GM19397 (cell line): ENCODE measurements around the gene ZDHHC14.

Source experiments
- ATAC-seq: cut with Tn5 transposase; IDR thresholded peaks from one replicate; pipeline ENCODE4 v1.9.1; 2021; ENCODE audit warnings: mild to moderate bottlenecking, moderate library complexity; ENCODE audit not compliant: unreplicated experiment

The ZDHHC14 gene

GRCh38 chr6:157635388-157636244 is 254.6 kb downstream of the ZDHHC14 start:
- ATAC-seq: no peak

DNA sequence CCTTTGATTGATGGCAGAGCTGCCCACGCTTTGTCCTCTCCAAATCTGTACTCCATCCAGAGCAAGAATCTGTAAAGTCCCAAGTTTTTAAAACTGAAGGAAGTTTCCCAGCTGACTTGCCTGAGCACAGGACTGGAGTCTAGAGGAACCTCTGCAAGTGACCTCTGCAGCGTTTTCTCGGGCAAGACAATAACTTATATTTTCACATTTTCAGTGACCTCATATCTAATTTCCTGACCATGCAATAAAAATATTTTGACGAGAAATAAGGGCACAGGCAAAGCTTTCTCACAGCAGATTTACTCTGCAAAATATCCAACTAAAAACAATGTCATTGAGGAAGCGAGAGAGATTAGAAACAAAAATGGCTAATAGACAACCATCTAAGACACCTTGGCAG is 256.5 kb downstream of the ZDHHC14 start:
- ATAC-seq: no peak

DNA sequence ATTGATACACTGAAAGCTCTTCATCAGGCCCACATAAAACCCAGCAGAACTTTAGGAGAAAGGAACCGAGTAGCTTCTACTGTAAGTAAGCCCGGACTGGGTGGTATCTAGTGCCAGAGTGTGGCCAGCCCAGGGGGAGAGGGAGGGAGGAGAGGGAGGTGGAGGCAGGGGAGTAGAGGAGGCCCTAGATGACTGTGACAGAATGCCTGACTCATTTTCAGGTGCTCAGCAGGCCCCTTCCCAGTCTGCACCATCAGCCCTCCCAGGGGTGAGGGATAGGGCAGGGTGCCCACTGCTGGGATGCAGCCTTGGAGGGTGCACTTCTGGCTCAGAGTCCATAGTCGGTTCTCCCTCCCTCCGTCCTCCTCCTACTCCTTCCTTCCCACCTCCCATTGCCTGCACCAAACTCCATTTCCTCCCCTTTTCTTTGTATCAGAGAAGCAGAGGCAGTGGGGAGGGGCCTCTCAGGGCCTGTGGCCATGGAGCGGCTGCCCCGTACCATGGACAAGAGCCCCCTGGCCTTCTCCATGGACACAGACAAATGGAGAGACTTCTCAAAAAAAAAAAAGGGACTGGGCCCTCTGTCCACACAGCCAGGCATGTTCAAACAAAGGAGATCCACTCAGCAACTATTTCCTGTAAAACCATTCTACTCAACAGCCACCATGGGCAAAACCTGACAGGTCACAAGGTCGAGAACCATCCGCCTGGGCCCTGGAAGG is 257.1 kb downstream of the ZDHHC14 start:
- ATAC-seq: no peak

GRCh38 chr6:157638779-157639178 is 257.8 kb downstream of the ZDHHC14 start:
- no peak for ATAC-seq

DNA sequence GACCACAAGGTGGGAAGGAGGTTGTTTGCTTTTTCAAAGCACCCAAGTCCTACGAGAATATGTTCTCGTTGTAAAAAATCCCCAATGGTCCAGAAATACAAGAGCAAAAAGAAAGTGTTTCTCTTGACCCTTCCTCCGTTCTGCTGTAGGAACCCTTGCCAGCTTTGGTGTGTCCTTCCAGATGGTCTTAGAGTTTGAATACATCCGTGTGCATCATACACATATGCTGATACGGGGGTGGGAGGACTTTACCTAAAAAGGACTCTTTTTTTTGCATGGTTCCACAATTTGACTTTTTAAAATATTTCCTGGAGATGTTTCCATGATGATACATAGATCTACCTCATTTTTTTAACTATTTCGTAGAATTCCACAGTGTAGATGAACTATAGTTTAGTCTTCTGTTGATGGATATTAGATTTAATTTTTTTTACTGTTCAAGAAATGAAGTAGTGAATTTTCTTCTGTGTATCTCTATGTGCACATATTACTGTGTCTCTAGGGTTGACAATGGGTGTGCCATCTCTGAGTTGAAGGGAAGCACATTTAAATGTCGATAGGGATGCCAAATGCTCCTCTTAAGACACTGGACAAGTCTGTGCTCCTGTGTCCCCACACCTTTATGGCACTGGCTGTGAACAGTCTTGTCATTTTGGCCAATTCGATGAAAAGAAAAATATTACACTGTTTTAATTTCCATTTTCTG is 259.9 kb downstream of the ZDHHC14 start:
- ATAC-seq: no peak

- ATAC-seq: no peak
These were observed 260.8 kb downstream of the ZDHHC14 start for GRCh38 chr6:157641837-157642236.

DNA sequence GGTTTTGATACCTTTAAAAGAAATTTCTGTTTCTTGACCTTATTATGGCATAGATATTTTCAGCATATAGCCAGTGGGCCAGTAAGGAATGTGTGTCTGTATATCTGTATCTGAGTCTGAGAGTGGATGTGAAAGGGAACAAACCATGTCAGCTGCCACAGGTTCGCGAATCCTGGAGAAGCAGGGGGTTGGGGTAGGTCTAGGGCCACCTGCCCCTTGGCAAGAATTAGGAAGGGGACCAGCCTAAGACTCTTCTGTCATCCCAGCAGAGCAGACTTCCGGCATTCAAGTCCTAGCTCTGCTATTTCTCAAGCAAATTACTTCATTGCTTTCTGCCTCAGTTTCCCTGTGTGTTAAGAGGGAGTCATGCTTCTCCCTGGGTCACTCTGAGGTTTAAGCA is 261.7 kb downstream of the ZDHHC14 start:
- no peak for ATAC-seq

DNA sequence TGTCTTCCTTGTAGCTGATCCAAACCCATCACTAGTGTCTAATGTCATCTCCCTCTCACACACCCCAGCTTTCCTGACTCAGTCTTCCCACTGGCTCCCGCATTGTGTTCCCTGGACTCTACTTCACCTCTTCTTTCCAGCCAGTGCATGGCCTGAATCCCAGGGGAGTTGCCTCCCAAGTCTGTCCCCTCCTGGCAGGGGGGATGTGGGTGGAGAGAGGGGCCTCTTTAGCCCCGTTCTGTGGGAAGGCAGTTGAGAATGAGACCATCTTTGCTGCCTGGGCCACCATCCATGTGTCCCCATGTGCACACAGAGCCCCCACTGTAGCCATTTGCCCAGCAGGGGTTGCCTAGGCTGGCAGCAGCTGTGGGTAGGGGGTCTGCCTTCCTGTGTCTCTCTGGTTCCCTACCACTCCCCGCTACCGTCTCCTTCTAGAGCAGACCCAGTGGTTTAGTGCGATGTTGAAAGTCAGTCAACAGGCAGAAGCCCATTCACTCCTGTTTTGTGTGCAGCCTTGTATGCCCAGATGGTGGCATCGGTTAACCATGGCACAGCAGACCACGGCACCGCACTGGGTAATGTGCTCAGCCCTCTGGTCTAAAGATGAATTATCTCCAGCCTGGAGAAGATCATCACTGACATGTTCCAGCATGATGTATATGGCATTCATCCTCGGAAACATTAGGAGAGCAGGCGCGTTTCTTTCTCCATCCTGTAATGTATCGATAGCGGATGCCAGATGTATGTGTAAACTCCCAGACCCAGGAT is 263.2 kb downstream of the ZDHHC14 start:
- ATAC-seq: no peak

- no peak for ATAC-seq
These were observed 264.3 kb downstream of the ZDHHC14 start for GRCh38 chr6:157645201-157645795.

DNA sequence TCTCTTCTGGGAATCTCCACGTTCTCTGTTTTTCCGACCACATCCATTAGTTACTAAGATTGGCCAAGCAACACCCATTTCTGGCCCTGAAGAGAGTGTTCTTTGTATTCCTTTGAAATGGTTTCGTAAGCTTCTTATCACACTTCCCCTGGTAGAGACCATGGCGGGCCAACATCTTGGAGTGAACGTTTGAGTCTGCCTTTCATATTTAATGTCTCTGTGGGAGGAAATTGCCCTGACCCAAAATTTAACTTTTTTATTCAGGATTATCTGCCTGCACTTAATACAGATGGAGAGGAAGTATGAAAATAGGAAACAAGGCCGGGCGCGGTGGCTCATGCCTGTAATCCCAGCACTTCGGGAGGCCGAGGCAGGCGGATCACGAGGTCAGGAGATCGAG is 265.0 kb downstream of the ZDHHC14 start:
- no peak for ATAC-seq

GRCh38 chr6:157647261-157647915 is 266.4 kb downstream of the ZDHHC14 start:
- ATAC-seq: no peak

DNA sequence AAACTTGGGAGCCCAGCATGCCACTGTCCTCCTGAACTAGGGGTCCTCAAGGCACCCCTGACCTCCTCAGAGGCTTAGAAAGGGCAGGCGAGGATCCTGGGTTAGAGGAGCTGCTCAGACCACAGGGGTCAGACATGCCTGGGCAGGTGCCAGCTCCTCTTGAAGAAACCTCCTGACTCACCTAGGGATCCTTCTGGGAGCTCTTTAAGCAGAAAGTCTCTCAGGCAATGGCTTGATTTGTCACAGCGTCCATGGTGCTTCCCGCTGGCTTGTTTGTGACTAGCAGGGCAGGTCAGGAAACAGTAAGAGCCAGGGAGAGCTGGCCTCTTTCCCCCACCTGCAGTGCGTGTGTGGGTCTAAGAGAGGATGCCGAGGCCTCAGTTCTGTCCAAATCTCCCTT is 267.6 kb downstream of the ZDHHC14 start:
- ATAC-seq: no peak

DNA sequence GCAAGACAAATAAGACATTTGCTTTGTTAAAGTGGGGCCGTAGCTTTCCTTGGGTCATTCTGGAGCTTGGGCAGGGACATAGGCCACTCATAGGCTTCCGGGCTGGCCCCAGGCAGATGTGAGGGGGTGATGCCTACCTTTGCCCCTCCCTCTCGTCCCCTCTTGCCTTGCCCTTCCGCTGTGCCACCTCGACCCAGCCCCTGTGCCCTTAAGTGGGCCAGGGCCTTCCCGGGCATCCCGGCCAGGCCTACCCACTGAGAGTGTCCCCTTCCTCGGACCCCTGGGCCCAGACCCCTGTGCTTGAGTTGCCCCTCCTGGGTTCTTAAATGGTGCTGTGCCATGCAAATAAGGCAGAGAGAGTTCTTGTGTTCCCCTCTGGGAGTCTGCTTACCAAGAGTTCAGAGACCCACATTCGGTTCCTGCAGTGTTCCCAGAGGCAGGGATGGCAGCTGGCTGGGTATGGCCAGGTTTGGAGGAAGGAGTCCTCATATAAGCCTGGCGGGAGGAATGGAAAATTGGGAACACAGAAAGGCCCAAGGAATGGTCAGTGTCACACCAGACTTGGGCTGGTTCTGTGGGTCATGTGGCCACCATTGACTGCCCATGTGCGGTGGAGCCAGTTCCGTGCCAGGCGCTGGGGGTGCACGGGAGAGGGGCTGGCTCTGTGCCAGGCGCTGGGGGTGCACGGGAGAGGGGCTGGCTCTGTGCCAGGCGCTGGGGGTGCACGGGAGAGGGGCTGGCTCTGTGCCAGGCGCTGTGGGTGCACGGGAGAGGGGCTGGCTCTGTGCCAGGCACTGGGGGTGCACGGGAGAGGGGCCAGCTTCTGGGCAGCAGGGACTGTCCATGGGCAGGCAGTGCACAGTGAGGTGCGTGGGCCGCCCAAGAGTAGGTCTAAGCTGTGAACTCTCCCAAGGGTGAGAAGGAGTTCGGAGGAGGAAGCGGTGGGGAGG is 268.6 kb downstream of the ZDHHC14 start:
- no peak for ATAC-seq

GRCh38 chr6:157650261-157650640 is 269.3 kb downstream of the ZDHHC14 start:
- no peak for ATAC-seq

- no peak for ATAC-seq
These were observed 269.8 kb downstream of the ZDHHC14 start for GRCh38 chr6:157650801-157651200.

GRCh38 chr6:157651731-157652490 is 270.9 kb downstream of the ZDHHC14 start:
- no peak for ATAC-seq

DNA sequence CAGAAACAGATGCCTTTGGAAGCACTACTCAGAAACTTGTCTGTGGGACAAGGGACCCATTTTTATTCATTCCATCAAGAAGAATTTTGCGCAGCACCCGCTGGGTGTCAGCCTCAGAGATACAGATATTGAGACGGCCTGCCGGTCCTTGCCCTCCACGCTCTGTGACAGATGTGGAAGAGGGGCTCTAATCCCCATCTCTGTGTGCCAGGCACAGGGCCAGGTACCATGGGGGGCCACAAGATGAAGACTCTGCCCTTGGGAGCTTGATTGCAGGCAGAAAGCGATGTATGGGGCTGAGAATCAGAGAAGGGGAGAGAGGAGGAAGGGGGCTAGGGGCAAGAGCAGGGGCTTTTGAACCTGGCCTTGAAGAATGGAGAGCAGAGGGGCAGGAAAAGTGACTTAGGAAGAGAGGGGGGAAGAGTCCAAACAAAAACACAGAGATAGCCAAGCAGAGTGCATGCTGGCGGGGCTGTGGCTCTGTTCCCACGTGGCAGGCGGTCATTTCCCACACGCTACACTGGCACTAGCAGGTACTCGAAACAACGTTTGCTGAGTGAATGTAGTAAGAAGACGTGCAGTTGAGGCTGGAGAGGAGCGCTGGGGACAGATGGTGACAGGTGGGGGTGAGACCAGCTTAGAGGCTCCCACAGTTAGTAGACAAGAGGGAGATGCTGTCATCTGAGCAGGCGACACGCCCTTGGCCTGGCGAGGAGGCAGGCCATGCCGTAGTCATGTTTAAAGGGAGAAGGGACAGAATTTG is 271.8 kb downstream of the ZDHHC14 start:
- ATAC-seq: no peak
